Activated CD4-positive, alpha-beta memory T cell treated with anti-CD3 and anti-CD28 coated beads for 36 hours (primary cell): ENCODE measurements around the gene HOXA3. TPM values are rescaled to one million over a fixed set of nuclear protein-coding genes. Genes with fewer than 3 reads are reported as not detected.

ENCODE experiments used
- CTCF ChIA-PET: fragments of 350-600 bp; sonication (Branson Sonifier 250); formaldehyde crosslinking; loops from one replicate; lab custom pipeline; 2021; ENCODE audit warnings: antibody characterized with exemption, inconsistent platforms; lab: Charles Lee
- POLR2A ChIA-PET: fragments of 350-600 bp; sonication (Branson Sonifier 250); formaldehyde crosslinking; loops from one replicate; lab custom pipeline; 2021; ENCODE audit warnings: antibody characterized with exemption; lab: Charles Lee
- DNase-seq: peaks from one replicate; pipeline ENCODE4 v3.0.0-alpha.2; 2020
- H3K27ac Mint-ChIP-seq: one replicate; pipeline ENCODE4 v1.8.0; 2021; ENCODE audit warnings: mixed read lengths
- H3K27me3 Mint-ChIP-seq: one replicate; pipeline ENCODE4 v1.8.0; 2021; ENCODE audit warnings: mixed read lengths
- H3K36me3 Mint-ChIP-seq: one replicate; pipeline ENCODE4 v1.8.0; 2021; ENCODE audit warnings: mixed read lengths
- H3K4me1 Mint-ChIP-seq: one replicate; pipeline ENCODE4 v1.8.0; 2021; ENCODE audit warnings: low read depth, mixed read lengths
- H3K4me3 Mint-ChIP-seq: one replicate; pipeline ENCODE4 v1.8.0; 2021; ENCODE audit warnings: mild to moderate bottlenecking, mixed read lengths
- H3K9me3 Mint-ChIP-seq: one replicate; pipeline ENCODE4 v1.8.0; 2021; ENCODE audit warnings: mixed read lengths
- intact Hi-C: fragments of 100-400 bp; cut with micrococcal nuclease; formaldehyde crosslinking; loops from one replicate; pipeline ENCODE4 v1.15.1; 2023
- total RNA-seq, 2 experiments: library from RNA; stranded (reverse); gene quantifications; one replicate each; pipeline ENCODE4 v1.2.3, GENCODE V29; 2021

HOXA3 gene
- total RNA-seq, 2 experiments from 2014 or later: not detected

GRCh38 chr7:27098578-27099451 is 53.6 kb downstream of the HOXA3 start:
- intact Hi-C loops: loop anchor here (5.0 kb wide), 2 partner anchors 63 to 1237 kb away; no protein-coding TSS in a partner anchor
- H3K4me3 Mint-ChIP-seq: no peak overlapping the region
- H3K36me3 Mint-ChIP-seq: peaks cover 11% of the 10 kb centered on the region
- ChIA-PET CTCF (interaction anchor here (0.6 to 1.1 kb wide), 4 partner anchors 62 to 412 kb away, joined by 3 read pairs; no protein-coding TSS in a partner anchor), POLR2A (interaction anchor here (0.6 to 1.1 kb wide), 2 partner anchors 51 to 1206 kb away, joined by 3 to 4 read pairs; no protein-coding TSS in a partner anchor)
- H3K9me3 Mint-ChIP-seq: no peaks in the 10 kb centered on the region
- DNase-seq: no peak
- peaks cover 61% of the 10 kb centered on the region for H3K27me3 Mint-ChIP-seq
- H3K27ac Mint-ChIP-seq: no peak overlapping the region
- peaks cover 33% of the 10 kb centered on the region for H3K4me1 Mint-ChIP-seq

GRCh38 chr7:27097686-27098577 is 54.5 kb downstream of the HOXA3 start:
- H3K27ac Mint-ChIP-seq: no peak overlapping the region
- intact Hi-C loops: loop anchor here (5.0 kb wide), 2 partner anchors 64 to 1236 kb away; no protein-coding TSS in a partner anchor
- ChIA-PET CTCF (interaction anchor here (0.7 to 2.2 kb wide), 4 partner anchors 53 to 112 kb away, joined by 3 to 10 read pairs (median 6); no protein-coding TSS in a partner anchor), POLR2A (interaction anchor here (0.6 to 1.1 kb wide), 3 partner anchors 51 to 1205 kb away, joined by 3 to 4 read pairs (median 4); no protein-coding TSS in a partner anchor)
- peaks cover 10% of the 10 kb centered on the region for H3K36me3 Mint-ChIP-seq
- H3K4me1 Mint-ChIP-seq: peaks cover 27% of the 10 kb centered on the region
- H3K9me3 Mint-ChIP-seq: no peaks in the 10 kb centered on the region
- DNase-seq: no peak
- H3K27me3 Mint-ChIP-seq: peaks cover 58% of the 10 kb centered on the region
- H3K4me3 Mint-ChIP-seq: no peak overlapping the region

- H3K27me3 Mint-ChIP-seq: peaks cover 62% of the 10 kb centered on the region
These were observed 55.4 kb downstream of the HOXA3 start for GRCh38 chr7:27096768-27097514.

GRCh38 chr7:27095897-27096767 is 56.3 kb downstream of the HOXA3 start, which contains the start of gene HOXA1:
Gene HOXA1, minus strand, starts transcription at chr7:27096000. Its CDS starts 88 bp downstream, at chr7:27095912.
- Mint-ChIP-seq H3K27me3 (peaks cover 62% of the 10 kb centered on the region), H3K4me3 (peak within 1 kb of the TSS; percentile 66), H3K9me3 (no peaks in the 10 kb centered on the region), H3K4me1 (peaks cover 15% of the 10 kb centered on the region), H3K27ac (no peak within 1 kb of the TSS), H3K36me3 (peaks cover 6% of the 10 kb centered on the region)
- POLR2A ChIA-PET: no interaction called here
- DNase-seq: peak; percentile 85
- CTCF ChIA-PET: interaction anchor here (1.3 to 2.2 kb wide), 4 partner anchors 55 to 409 kb away, joined by 4 to 10 read pairs (median 8); no protein-coding TSS in a partner anchor
- intact Hi-C loops: loop anchor here (1.0 to 5.0 kb wide), 4 partner anchors 38 to 1234 kb away; partner anchors contain the start of gene SKAP2

More at GRCh38 chr7:27096768-27097514, 55.4 kb downstream of the HOXA3 start:
- Mint-ChIP-seq H3K36me3 (peaks cover 10% of the 10 kb centered on the region), H3K27ac (no peak overlapping the region), H3K9me3 (no peaks in the 10 kb centered on the region), H3K4me3 (peak overlapping the region; percentile 66), H3K4me1 (peaks cover 19% of the 10 kb centered on the region)
- no peak for DNase-seq
- intact Hi-C loops: loop anchor here (1.0 to 5.0 kb wide), 3 partner anchors 37 to 1235 kb away; no protein-coding TSS in a partner anchor
- CTCF ChIA-PET: interaction anchor here (1.3 to 2.2 kb wide), 4 partner anchors 54 to 409 kb away, joined by 4 to 10 read pairs (median 8); no protein-coding TSS in a partner anchor
- POLR2A ChIA-PET: interaction anchor here (0.7 kb wide), 1 partner anchor 52 kb away, joined by 4 read pairs; no protein-coding TSS in a partner anchor

- Mint-ChIP-seq H3K4me3 (peak overlapping the region; percentile 66), H3K27ac (no peak overlapping the region), H3K36me3 (peaks cover 2% of the 10 kb centered on the region), H3K27me3 (peaks cover 65% of the 10 kb centered on the region), H3K4me1 (peaks cover 15% of the 10 kb centered on the region), H3K9me3 (no peaks in the 10 kb centered on the region)
- ChIA-PET CTCF (interaction anchor here (2.1 kb wide), 1 partner anchor 66 kb away, joined by 10 read pairs; no protein-coding TSS in a partner anchor), POLR2A (no interaction called here)
- intact Hi-C loops: loop anchor here (1.0 to 5.0 kb wide), 3 partner anchors 67 to 1233 kb away; partner anchors contain the start of gene SKAP2
- DNase-seq: peak; percentile 40
These were observed 57.1 kb downstream of the HOXA3 start for GRCh38 chr7:27095050-27095896.

- Mint-ChIP-seq H3K27ac (no peak overlapping the region), H3K4me1 (peaks cover 15% of the 10 kb centered on the region), H3K4me3 (no peak overlapping the region), H3K9me3 (no peaks in the 10 kb centered on the region), H3K36me3 (peaks cover under 1% of the 10 kb centered on the region), H3K27me3 (peaks cover 70% of the 10 kb centered on the region)
- intact Hi-C loops: loop anchor here (1.0 to 5.0 kb wide), 3 partner anchors 68 to 1232 kb away; partner anchors contain the start of gene SKAP2
- CTCF ChIA-PET: no interaction called here
- POLR2A ChIA-PET: interaction anchor here (0.8 kb wide), 1 partner anchor 56 kb away, joined by 4 read pairs; no protein-coding TSS in a partner anchor
- DNase-seq: no peak
These were observed 57.9 kb downstream of the HOXA3 start for GRCh38 chr7:27094304-27095049.

- H3K4me3 Mint-ChIP-seq: no peak overlapping the region
- no peaks in the 10 kb centered on the region for H3K36me3 Mint-ChIP-seq
- H3K27me3 Mint-ChIP-seq: peaks cover 75% of the 10 kb centered on the region
- no peak for DNase-seq
- H3K9me3 Mint-ChIP-seq: no peaks in the 10 kb centered on the region
- intact Hi-C loops: no loop called here
- peaks cover 12% of the 10 kb centered on the region for H3K4me1 Mint-ChIP-seq
- POLR2A ChIA-PET: interaction anchor here (1.0 kb wide), 1 partner anchor 8 kb away, joined by 3 read pairs; no protein-coding TSS in a partner anchor
- CTCF ChIA-PET: interaction anchor here (1.1 kb wide), 1 partner anchor 411 kb away, joined by 3 read pairs; no protein-coding TSS in a partner anchor
- no peak overlapping the region for H3K27ac Mint-ChIP-seq
These were observed 59.0 kb downstream of the HOXA3 start for GRCh38 chr7:27093184-27093895.

- no peak for DNase-seq
- ChIA-PET CTCF (interaction anchor here (1.1 kb wide), 1 partner anchor 411 kb away, joined by 3 read pairs; no protein-coding TSS in a partner anchor), POLR2A (interaction anchor here (1.0 kb wide), 1 partner anchor 8 kb away, joined by 3 read pairs; no protein-coding TSS in a partner anchor)
- no peak overlapping the region for H3K27ac Mint-ChIP-seq
- H3K27me3 Mint-ChIP-seq: peaks cover 78% of the 10 kb centered on the region
- H3K4me1 Mint-ChIP-seq: peaks cover 13% of the 10 kb centered on the region
- no peak overlapping the region for H3K4me3 Mint-ChIP-seq
- no peaks in the 10 kb centered on the region for H3K36me3 Mint-ChIP-seq
- intact Hi-C loops: no loop called here
- H3K9me3 Mint-ChIP-seq: no peaks in the 10 kb centered on the region
These were observed 59.6 kb downstream of the HOXA3 start for GRCh38 chr7:27092819-27093110.
